Loucy (cell line): ENCODE results near the gene SLC2A11.

Experiments used
- H2AFZ ChIP-seq: fragments of 200-600 bp; sonication (generic); 2 replicates; pipeline ENCODE4 v1.6.0; 2016; ENCODE audit warnings: antibody characterized with exemption, mild to moderate bottlenecking, low read length, moderate library complexity
- H3F3A ChIP-seq: fragments of 200-600 bp; 2 replicates; pipeline ENCODE4 v1.6.0; 2016; ENCODE audit warnings: antibody characterized with exemption, low read depth, mild to moderate bottlenecking
- H3K27me3 ChIP-seq: fragments of 200-600 bp; sonication (generic); 2 replicates; pipeline ENCODE4 v1.6.1; 2014; ENCODE audit warnings: low read length, mild to moderate bottlenecking; ENCODE audit not compliant: insufficient read depth, poor library complexity, severe bottlenecking
- H3K36me3 ChIP-seq: fragments of 200-600 bp; sonication (generic); 2 replicates; pipeline ENCODE4 v1.6.1; 2016; ENCODE audit warnings: low read length; ENCODE audit not compliant: insufficient read depth
- H3K4me1 ChIP-seq: fragments of 200-600 bp; sonication (generic); 2 replicates; pipeline ENCODE4 v1.5.1; 2014; ENCODE audit warnings: low read length, mild to moderate bottlenecking; ENCODE audit not compliant: insufficient read depth, poor library complexity, severe bottlenecking
- H3K4me2 ChIP-seq: fragments of 200-600 bp; sonication (generic); 2 replicates; pipeline ENCODE4 v1.6.0; 2014; ENCODE audit warnings: antibody characterized with exemption, low read length, low read depth, mild to moderate bottlenecking; ENCODE audit not compliant: poor library complexity, severe bottlenecking
- H3K4me3 ChIP-seq: fragments of 200-600 bp; sonication (generic); 2 replicates; pipeline ENCODE4 v1.5.1; 2014; ENCODE audit warnings: low read length, mild to moderate bottlenecking, mixed read lengths; ENCODE audit not compliant: poor library complexity, severe bottlenecking
- H3K79me2 ChIP-seq: fragments of 200-600 bp; sonication (generic); 2 replicates; pipeline ENCODE4 v1.6.1; 2014; ENCODE audit warnings: low read length; ENCODE audit not compliant: insufficient read depth
- H3K9ac ChIP-seq: fragments of 200-600 bp; sonication (generic); 2 replicates; pipeline ENCODE4 v1.6.0; 2014; ENCODE audit warnings: mild to moderate bottlenecking, low read depth, low read length, moderate library complexity; ENCODE audit not compliant: poor library complexity, severe bottlenecking
- H3K9me2 ChIP-seq: fragments of 200-600 bp; sonication (generic); replicated peaks from 2 replicates; pipeline ENCODE4 v1.6.1; 2016; ENCODE audit warnings: low read depth, low read length, mixed read lengths
- H3K9me3 ChIP-seq: fragments of 200-600 bp; sonication (generic); 2 replicates; pipeline ENCODE4 v1.6.1; 2014; ENCODE audit warnings: mild to moderate bottlenecking, antibody characterized with exemption, low read length, low read depth; ENCODE audit not compliant: insufficient read depth
- H4K20me1 ChIP-seq: fragments of 200-600 bp; sonication (generic); 2 replicates; pipeline ENCODE4 v1.6.0; 2014; ENCODE audit warnings: antibody characterized with exemption, low read length, mild to moderate bottlenecking; ENCODE audit not compliant: insufficient read depth, poor library complexity, severe bottlenecking
- EZH2phosphoT487 ChIP-seq: fragments of 200-600 bp; IDR thresholded peaks from 2 replicates; pipeline ENCODE4 v1.6.1; 2018; ENCODE audit warnings: antibody characterized with exemption, mild to moderate bottlenecking, moderate library complexity, borderline replicate concordance
- TF ChIP-seq, protein P1 (sequence below): fragments of 200-600 bp; sonication (generic); conservative IDR thresholded peaks from 2 replicates; pipeline ENCODE4 v1.5.1; 2014; ENCODE audit warnings: mild to moderate bottlenecking, antibody characterized with exemption, low read length

The SLC2A11 gene

DNA sequence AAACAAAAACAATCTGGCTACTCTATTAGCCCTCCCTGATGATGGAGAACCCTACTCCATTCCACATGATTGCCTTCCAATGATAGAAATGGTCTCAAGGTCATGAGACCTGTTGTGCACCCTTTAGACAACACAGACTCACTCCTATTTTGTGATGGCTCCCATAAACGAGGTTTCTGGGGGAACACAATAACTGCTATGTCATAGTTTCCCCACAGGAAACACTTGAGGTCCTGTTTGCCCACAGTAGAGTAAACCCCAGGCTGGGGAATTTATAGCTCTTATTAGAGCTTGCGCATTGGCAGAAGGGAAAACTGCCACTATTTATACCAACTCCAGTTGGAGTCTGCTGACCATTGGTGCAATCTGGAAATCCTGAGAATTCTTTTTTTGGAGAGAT lies 65.2 kb downstream of the SLC2A11 start:
- Histone ChIP-seq H4K20me1 (no peaks in the 10 kb centered on the region), H2AFZ (no peak overlapping the region)

DNA sequence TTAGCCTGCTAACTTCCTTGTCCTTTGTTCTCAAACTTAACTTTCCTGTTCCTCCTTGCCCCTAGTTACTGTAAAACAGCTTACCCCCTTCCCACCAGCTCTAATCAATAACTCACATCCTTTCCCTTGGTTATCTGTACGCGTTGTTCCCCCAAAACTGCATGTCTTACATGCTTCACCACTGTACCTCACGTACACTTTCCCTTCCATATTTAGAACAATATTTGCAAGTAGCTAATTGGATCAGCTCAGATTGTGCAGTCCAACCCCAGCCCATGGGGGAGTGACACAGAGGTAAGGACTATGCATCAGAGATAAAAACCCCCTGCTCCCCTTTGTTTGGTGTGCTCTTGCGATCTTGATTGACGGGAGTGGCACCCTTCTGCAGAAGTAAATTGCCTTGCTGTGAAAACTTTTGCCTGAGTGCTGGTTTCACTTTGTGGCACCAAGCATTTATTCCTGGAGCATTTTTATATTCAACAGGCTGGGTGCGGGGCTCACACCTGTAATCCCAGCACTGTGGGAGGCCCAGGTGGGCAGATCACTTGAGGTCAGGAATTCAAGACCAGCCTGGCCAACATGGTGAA lies 67.4 kb downstream of the SLC2A11 start:
- H3F3A ChIP-seq, result no peaks in the 10 kb centered on the region
- peaks cover 7% of the 10 kb centered on the region for H3K4me1 ChIP-seq
- H3K9ac ChIP-seq, result no peak overlapping the region
- TF ChIP-seq, protein P1, sequence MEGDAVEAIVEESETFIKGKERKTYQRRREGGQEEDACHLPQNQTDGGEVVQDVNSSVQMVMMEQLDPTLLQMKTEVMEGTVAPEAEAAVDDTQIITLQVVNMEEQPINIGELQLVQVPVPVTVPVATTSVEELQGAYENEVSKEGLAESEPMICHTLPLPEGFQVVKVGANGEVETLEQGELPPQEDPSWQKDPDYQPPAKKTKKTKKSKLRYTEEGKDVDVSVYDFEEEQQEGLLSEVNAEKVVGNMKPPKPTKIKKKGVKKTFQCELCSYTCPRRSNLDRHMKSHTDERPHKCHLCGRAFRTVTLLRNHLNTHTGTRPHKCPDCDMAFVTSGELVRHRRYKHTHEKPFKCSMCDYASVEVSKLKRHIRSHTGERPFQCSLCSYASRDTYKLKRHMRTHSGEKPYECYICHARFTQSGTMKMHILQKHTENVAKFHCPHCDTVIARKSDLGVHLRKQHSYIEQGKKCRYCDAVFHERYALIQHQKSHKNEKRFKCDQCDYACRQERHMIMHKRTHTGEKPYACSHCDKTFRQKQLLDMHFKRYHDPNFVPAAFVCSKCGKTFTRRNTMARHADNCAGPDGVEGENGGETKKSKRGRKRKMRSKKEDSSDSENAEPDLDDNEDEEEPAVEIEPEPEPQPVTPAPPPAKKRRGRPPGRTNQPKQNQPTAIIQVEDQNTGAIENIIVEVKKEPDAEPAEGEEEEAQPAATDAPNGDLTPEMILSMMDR, result no peak
- no peak for TF ChIP-seq EZH2phosphoT487
- no peaks in the 10 kb centered on the region for H3K9me2 ChIP-seq
- H3K4me3 ChIP-seq, result no peak overlapping the region
- no peak overlapping the region for H3K4me2 ChIP-seq
- H3K36me3 ChIP-seq, result no peaks in the 10 kb centered on the region
- no peak overlapping the region for H2AFZ ChIP-seq
- H3K79me2 ChIP-seq, result no peaks in the 10 kb centered on the region
- no peaks in the 10 kb centered on the region for H3K27me3 ChIP-seq
- H3K9me3 ChIP-seq, result peaks cover 3% of the 10 kb centered on the region; the same call in 1 of the 2 replicates
- H4K20me1 ChIP-seq, result no peaks in the 10 kb centered on the region

More for the DNA sequence above, 65.2 kb downstream of the SLC2A11 start:
- no peaks in the 10 kb centered on the region for H3K9me2 ChIP-seq
- no peaks in the 10 kb centered on the region for H3K27me3 ChIP-seq
- H3K4me1 ChIP-seq, result peaks cover 7% of the 10 kb centered on the region
- TF ChIP-seq EZH2phosphoT487, result no peak
- TF ChIP-seq, protein P1, result no peak
- no peak overlapping the region for H3K9ac ChIP-seq
- no peaks in the 10 kb centered on the region for H3K79me2 ChIP-seq
- no peaks in the 10 kb centered on the region for H3F3A ChIP-seq
- H3K9me3 ChIP-seq, result peaks cover 3% of the 10 kb centered on the region; the same call in 1 of the 2 replicates
- H3K4me3 ChIP-seq, result no peak overlapping the region
- H3K4me2 ChIP-seq, result peak overlapping the region; percentile 18
- no peaks in the 10 kb centered on the region for H3K36me3 ChIP-seq

DNA sequence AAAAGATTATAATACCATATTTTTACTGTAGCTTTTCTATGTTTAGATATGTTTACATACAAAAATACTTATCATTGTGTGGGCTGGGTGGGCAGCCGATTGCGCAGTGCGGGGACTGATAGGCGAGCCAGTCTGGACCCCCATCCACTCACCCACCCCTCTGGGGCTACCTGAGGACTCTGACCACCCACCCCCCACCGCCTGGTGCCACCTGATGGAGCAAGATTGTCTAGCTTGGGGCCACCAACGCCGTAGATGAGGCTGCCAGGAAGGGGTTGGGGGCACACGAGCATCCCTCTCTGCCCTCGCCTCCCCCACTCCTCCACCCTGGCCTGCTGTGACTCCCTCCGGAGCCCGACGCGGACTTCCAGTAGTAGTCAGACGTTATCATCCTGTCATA lies 68.9 kb downstream of the SLC2A11 start:
- TF ChIP-seq, protein P1, result no peak
- no peak for TF ChIP-seq EZH2phosphoT487

More for the DNA sequence above, 68.9 kb downstream of the SLC2A11 start:
- H3K79me2 ChIP-seq, result no peaks in the 10 kb centered on the region
- H3K9me3 ChIP-seq, result peaks cover 3% of the 10 kb centered on the region; the same call in 1 of the 2 replicates
- H4K20me1 ChIP-seq, result no peaks in the 10 kb centered on the region
- no peaks in the 10 kb centered on the region for H3K36me3 ChIP-seq
- no peak overlapping the region for H3K4me2 ChIP-seq
- no peak overlapping the region for H3K4me3 ChIP-seq
- peaks cover 7% of the 10 kb centered on the region for H3K4me1 ChIP-seq
- no peaks in the 10 kb centered on the region for H3K9me2 ChIP-seq
- H3F3A ChIP-seq, result no peaks in the 10 kb centered on the region
- no peak overlapping the region for H2AFZ ChIP-seq
- no peaks in the 10 kb centered on the region for H3K27me3 ChIP-seq
- H3K9ac ChIP-seq, result no peak overlapping the region
